ENCODE data around the gene SLC24A5. TPM values are rescaled to one million over a fixed set of nuclear protein-coding genes. Genes with fewer than 3 reads are reported as not detected.

SLC24A5 gene
- polyA plus RNA-seq, 2 of the 4 experiments (the other 2 are of a cell fraction): 0.05 TPM; not detected in 1

- DNase-seq (ENCODE audit: low read depth in 1 of 2, low spot score in 1 of 2): no peak
- Histone ChIP-seq H3K9me3 (no peaks in the 10 kb centered on the region), H3K4me2 (no peak overlapping the region), H3K27ac (no peak overlapping the region), H3K4me3 (no peak overlapping the region), H3K4me1 (no peaks in the 10 kb centered on the region)
- ChIA-PET POLR2A (no interaction called here), CTCF (interaction anchor here (0.6 kb wide), 1 partner anchor 40 kb away, joined by 3 read pairs; no protein-coding TSS in a partner anchor)
- WGBS (ENCODE audit: missing lambda C conversion rate): 0% methylated on average over 4 of the region's 4 CpGs
- FAIRE-seq: no peak
- TF ChIP-seq TFCP2L1 (CRISPR knock-in tag; IDR thresholded peaks at IDR 0.05) (no peak), FOXS1 (CRISPR knock-in tag; IDR thresholded peaks at IDR 0.05) (no peak), REST (IDR thresholded peaks at IDR 0.05) (no peak), GATA3 (IDR thresholded peaks at IDR 0.05; ENCODE audit: borderline replicate concordance) (no peak), ELK1 (IDR thresholded peaks at IDR 0.05; ENCODE audit: low read depth, low read length) (no peak), NFE2L2 (conservative IDR thresholded peaks at IDR 0.05; ENCODE audit: low read length) (no peak), RFX5 (IDR thresholded peaks at IDR 0.05) (no peak), ZFP36 (IDR thresholded peaks at IDR 0.05; ENCODE audit: borderline replicate concordance, partially characterized antibody) (no peak), SREBF2 (IDR thresholded peaks at IDR 0.05) (no peak), MYC (IDR thresholded peaks at IDR 0.05; ENCODE audit: borderline replicate concordance, low read length) (no peak)
- ATAC-seq: no peak
These were observed 46.9 kb upstream of the SLC24A5 start for GRCh38 chr15:48073881-48074280.

- H3K9me3 ChIP-seq: no peaks in the 10 kb centered on the region
- no peak overlapping the region for H3K4me3 ChIP-seq
- FAIRE-seq (no peak), ATAC-seq (no peak), DNase-seq (ENCODE audit: low read depth in 1 of 2, low spot score in 1 of 2) (no peak)
- H3K4me2 ChIP-seq: no peak overlapping the region
- POLR2A ChIA-PET: no interaction called here
- TF ChIP-seq ATOH8 (CRISPR knock-in tag; IDR thresholded peaks at IDR 0.05; ENCODE audit: low read depth): no peak
- no peak for TF ChIP-seq HOXB13 (CRISPR knock-in tag; IDR thresholded peaks at IDR 0.05; ENCODE audit: low read depth)
- no peak for TF ChIP-seq ZFP36 (IDR thresholded peaks at IDR 0.05; ENCODE audit: borderline replicate concordance, partially characterized antibody)
- TF ChIP-seq ESRRA (IDR thresholded peaks at IDR 0.05; ENCODE audit: borderline replicate concordance, low read length): no peak
- no peak for TF ChIP-seq ZNF302 (CRISPR knock-in tag; IDR thresholded peaks at IDR 0.05)
- TF ChIP-seq TP53 (CRISPR knock-in tag; IDR thresholded peaks at IDR 0.05): no peak
- TF ChIP-seq ZSCAN20 (CRISPR knock-in tag; IDR thresholded peaks at IDR 0.05): no peak
- no peak for TF ChIP-seq E2F6 (IDR thresholded peaks at IDR 0.05; ENCODE audit: borderline replicate concordance, low read depth)
- TF ChIP-seq FOSL2 (IDR thresholded peaks at IDR 0.05): no peak
- TF ChIP-seq FOSL2 (CRISPR knock-in tag; IDR thresholded peaks at IDR 0.05): no peak
- no peak for TF ChIP-seq POLR2AphosphoS2 (conservative IDR thresholded peaks at IDR 0.05; ENCODE audit: low read length)
- no peak for TF ChIP-seq CHD2 (IDR thresholded peaks at IDR 0.05; ENCODE audit: low read length, partially characterized antibody)
- no peaks in the 10 kb centered on the region for H3K4me1 ChIP-seq
- no peak overlapping the region for H3K27ac ChIP-seq
- CTCF ChIA-PET: no interaction called here
- WGBS (ENCODE audit: missing lambda C conversion rate): 29% methylated on average over 4 of the region's 4 CpGs
These were observed 44.3 kb upstream of the SLC24A5 start for GRCh38 chr15:48076454-48076853.
